OCI-LY7 (cell line): ENCODE results near the gene SYT15. TPM values are rescaled to one million over a fixed set of nuclear protein-coding genes. Genes with fewer than 3 reads are reported as not detected.

Experiments
- BruUV-seq: library from RNA; stranded (reverse); fragments of 400-500 nt; replicated peaks from 2 replicates; lab custom pipeline; 2021; lab: Mats Ljungman, UMichigan
- CTCF ChIA-PET: fragments of 300-600 bp; sonication (Branson Sonifier 250); formaldehyde crosslinking; loops from one replicate; lab custom pipeline; 2022; ENCODE audit warnings: antibody characterized with exemption; ENCODE audit not compliant: unreplicated experiment; lab: Charles Lee
- POLR2A ChIA-PET: fragments of 300-600 bp; sonication (Branson Sonifier 250); formaldehyde crosslinking; loops from one replicate; lab custom pipeline; 2022; ENCODE audit warnings: antibody characterized with exemption; lab: Charles Lee
- DNase-seq: peaks from one replicate; pipeline ENCODE4 v3.0.0-alpha.2; 2015; ENCODE audit warnings: low spot score
- H2AFZ ChIP-seq: fragments of 200-600 bp; sonication (generic), shearing (Covaris generic); 2 replicates; pipeline ENCODE4 v1.6.1; 2014; ENCODE audit warnings: mild to moderate bottlenecking, antibody characterized with exemption, low read length, moderate library complexity
- H3K27ac ChIP-seq: fragments of 200-600 bp; sonication (generic); 2 replicates; pipeline ENCODE4 v1.5.1; 2014; ENCODE audit warnings: mixed run types, low read depth, mild to moderate bottlenecking, moderate library complexity, low read length, inconsistent platforms; ENCODE audit not compliant: poor library complexity, severe bottlenecking
- H3K36me3 ChIP-seq: fragments of 200-600 bp; sonication (generic); 2 replicates; pipeline ENCODE4 v1.6.1; 2014; ENCODE audit warnings: mild to moderate bottlenecking, antibody characterized with exemption, low read length, moderate library complexity, mixed read lengths; ENCODE audit not compliant: insufficient read depth
- H3K4me1 ChIP-seq: fragments of 200-600 bp; sonication (generic); 2 replicates; pipeline ENCODE4 v1.5.1; 2014; ENCODE audit warnings: mild to moderate bottlenecking, low read length; ENCODE audit not compliant: insufficient read depth, poor library complexity, severe bottlenecking
- H3K4me2 ChIP-seq: fragments of 200-600 bp; sonication (generic); 2 replicates; pipeline ENCODE4 v1.6.1; 2014; ENCODE audit warnings: mild to moderate bottlenecking, low read length
- H3K4me3 ChIP-seq: fragments of 200-600 bp; sonication (generic); 2 replicates; pipeline ENCODE4 v1.5.1; 2014; ENCODE audit warnings: mild to moderate bottlenecking, low read depth, low read length; ENCODE audit not compliant: poor library complexity, severe bottlenecking
- H3K79me2 ChIP-seq: fragments of 200-600 bp; sonication (generic); 2 replicates; pipeline ENCODE4 v1.6.1; 2016; ENCODE audit warnings: low read depth, mild to moderate bottlenecking, low read length, moderate library complexity, mixed read lengths; ENCODE audit not compliant: insufficient read depth
- H3K9me2 ChIP-seq: fragments of 200-600 bp; sonication (generic); 2 replicates; pipeline ENCODE4 v1.6.1; 2016; ENCODE audit warnings: mild to moderate bottlenecking, low read length, mixed read lengths; ENCODE audit not compliant: insufficient read depth
- H3K9me3 ChIP-seq: fragments of 200-600 bp; sonication (generic); 2 replicates; pipeline ENCODE4 v1.6.1; 2014; ENCODE audit warnings: mild to moderate bottlenecking, mixed run types, low read length, mixed read lengths
- H4K20me1 ChIP-seq: fragments of 200-600 bp; sonication (generic); 2 replicates; pipeline ENCODE4 v1.6.1; 2014; ENCODE audit warnings: mild to moderate bottlenecking, antibody characterized with exemption, low read length, moderate library complexity, mixed read lengths; ENCODE audit not compliant: insufficient read depth
- CTCF ChIP-seq: fragments of 200-600 bp; sonication (generic); conservative IDR thresholded peaks from 2 replicates; pipeline ENCODE4 v1.5.1; 2014; ENCODE audit warnings: mild to moderate bottlenecking, antibody characterized with exemption, low read length, moderate library complexity, mixed read lengths
- EZH2phosphoT487 ChIP-seq: fragments of 200-600 bp; sonication (generic); IDR thresholded peaks from 2 replicates; pipeline ENCODE4 v1.6.1; 2018; ENCODE audit warnings: low read depth, borderline replicate concordance, mild to moderate bottlenecking, mixed run types, antibody characterized with exemption, low read length, moderate library complexity, mixed read lengths
- intact Hi-C: fragments of 100-400 bp; cut with micrococcal nuclease; formaldehyde crosslinking; loops from one replicate; pipeline ENCODE4 v1.10.0; 2022; ENCODE audit not compliant: unreplicated experiment
- total RNA-seq, 2 experiments: library from RNA; depleted of rRNA in 1 of 2; stranded (reverse); fragments of >200 nt in 1 of 2; shearing (Covaris generic) in 1 of 2; gene quantifications; 2 replicates each; pipeline ENCODE4 v1.2.3, GENCODE V29; 2014 to 2022

The SYT15 gene
- total RNA-seq, 2 experiments from 2014 or later: 0.25 to 2.1 TPM

GRCh38 chr10:46542567-46543465 lies 36.1 kb upstream of the SYT15 start:
- no peaks in the 10 kb centered on the region for H4K20me1 ChIP-seq
- no peak overlapping the region for H3K4me2 ChIP-seq
- no peaks in the 10 kb centered on the region for H3K9me3 ChIP-seq
- H3K36me3 ChIP-seq: no peaks in the 10 kb centered on the region
- H3K9me2 ChIP-seq: no peaks in the 10 kb centered on the region
- H3K4me1 ChIP-seq: no peaks in the 10 kb centered on the region
- H3K4me3 ChIP-seq: no peak overlapping the region
- CTCF ChIA-PET: no interaction called here
- no peaks in the 10 kb centered on the region for H3K79me2 ChIP-seq
- no peak overlapping the region for H3K27ac ChIP-seq
- no peak for DNase-seq
- TF ChIP-seq EZH2phosphoT487: no peak
- no TSS peak for BruUV-seq
- POLR2A ChIA-PET: no interaction called here
- intact Hi-C loops: no loop called here
- no peak overlapping the region for H2AFZ ChIP-seq

GRCh38 chr10:46543466-46544377 lies 35.2 kb upstream of the SYT15 start:
- CTCF ChIA-PET: no interaction called here
- intact Hi-C loops: no loop called here
- POLR2A ChIA-PET: no interaction called here
- no peak for DNase-seq
- H3K36me3 ChIP-seq: no peaks in the 10 kb centered on the region
- no TSS peak for BruUV-seq
- H2AFZ ChIP-seq: no peak overlapping the region
- H3K9me2 ChIP-seq: no peaks in the 10 kb centered on the region
- no peak overlapping the region for H3K4me3 ChIP-seq
- no peaks in the 10 kb centered on the region for H3K9me3 ChIP-seq
- H3K4me2 ChIP-seq: no peak overlapping the region
- H3K79me2 ChIP-seq: no peaks in the 10 kb centered on the region
- H4K20me1 ChIP-seq: no peaks in the 10 kb centered on the region
- no peak for TF ChIP-seq EZH2phosphoT487
- TF ChIP-seq CTCF: no peak
- H3K27ac ChIP-seq: no peak overlapping the region
- no peaks in the 10 kb centered on the region for H3K4me1 ChIP-seq

GRCh38 chr10:46544989-46545791 lies 33.7 kb upstream of the SYT15 start:
- no peak overlapping the region for H3K4me3 ChIP-seq
- TF ChIP-seq CTCF: peak; percentile 70
- TF ChIP-seq EZH2phosphoT487: no peak
- POLR2A ChIA-PET: interaction anchor here (0.6 kb wide), 1 partner anchor 1436 kb away, joined by 5 read pairs; no protein-coding TSS in a partner anchor
- BruUV-seq: no TSS peak
- H3K27ac ChIP-seq: no peak overlapping the region
- intact Hi-C loops: no loop called here
- no peaks in the 10 kb centered on the region for H3K9me3 ChIP-seq
- H3K9me2 ChIP-seq: no peaks in the 10 kb centered on the region
- no peaks in the 10 kb centered on the region for H3K36me3 ChIP-seq
- no peak overlapping the region for H3K4me2 ChIP-seq
- no peaks in the 10 kb centered on the region for H3K4me1 ChIP-seq
- H2AFZ ChIP-seq: no peak overlapping the region
- H4K20me1 ChIP-seq: no peaks in the 10 kb centered on the region
- no peaks in the 10 kb centered on the region for H3K79me2 ChIP-seq
- peak; percentile 21 for DNase-seq
- CTCF ChIA-PET: no interaction called here
